Omental fat pad (tissue), 4 donors: ENCODE measurements around the gene CLP1. TPM values are rescaled to one million over a fixed set of nuclear protein-coding genes. Genes with fewer than 3 reads are reported as not detected.
A peak's percentile ranks its signal among the peaks of the same experiment; 100 is the strongest.

Experiments used
- ATAC-seq: fragments of 150-250 bp; one replicate; pipeline ENCODE4 v1.9.1; 2016; ENCODE audit warnings: mild to moderate bottlenecking, moderate library complexity; ENCODE audit not compliant: low FRiP score
- DNase-seq: peaks from one replicate; pipeline ENCODE4 v3.0.0-alpha.2; 2019; ENCODE audit warnings: low spot score
- CTCF ChIP-seq, 3 donors: fragments of 450-650 bp; IDR thresholded peaks; one replicate each; pipeline ENCODE4 v1.5.1; 2016 to 2017; ENCODE audit warnings: antibody characterized with exemption in 3 of 3, mild to moderate bottlenecking in 3 of 3, moderate library complexity in 2 of 3
- total RNA-seq, 4 donors: library from RNA; depleted of rRNA; stranded (reverse); fragments of >200 nt; gene quantifications; one replicate each; pipeline ENCODE4 v1.1.0, GENCODE V29; 2016

CLP1 gene
- total RNA-seq, 4 donors from 2014 or later = 12.3 to 26.1 (median 15.7) TPM

GRCh38 chr11:57646799-57647303 lies 10.7 kb upstream of the CLP1 start:
- ATAC-seq (no peak), DNase-seq (no peak)
- no peak for TF ChIP-seq CTCF (IDR thresholded peaks at IDR 0.05)

GRCh38 chr11:57647372-57647771 lies 10.2 kb upstream of the CLP1 start:
- no peak for TF ChIP-seq CTCF (IDR thresholded peaks at IDR 0.05)
- DNase-seq (no peak), ATAC-seq (no peak)

DNA sequence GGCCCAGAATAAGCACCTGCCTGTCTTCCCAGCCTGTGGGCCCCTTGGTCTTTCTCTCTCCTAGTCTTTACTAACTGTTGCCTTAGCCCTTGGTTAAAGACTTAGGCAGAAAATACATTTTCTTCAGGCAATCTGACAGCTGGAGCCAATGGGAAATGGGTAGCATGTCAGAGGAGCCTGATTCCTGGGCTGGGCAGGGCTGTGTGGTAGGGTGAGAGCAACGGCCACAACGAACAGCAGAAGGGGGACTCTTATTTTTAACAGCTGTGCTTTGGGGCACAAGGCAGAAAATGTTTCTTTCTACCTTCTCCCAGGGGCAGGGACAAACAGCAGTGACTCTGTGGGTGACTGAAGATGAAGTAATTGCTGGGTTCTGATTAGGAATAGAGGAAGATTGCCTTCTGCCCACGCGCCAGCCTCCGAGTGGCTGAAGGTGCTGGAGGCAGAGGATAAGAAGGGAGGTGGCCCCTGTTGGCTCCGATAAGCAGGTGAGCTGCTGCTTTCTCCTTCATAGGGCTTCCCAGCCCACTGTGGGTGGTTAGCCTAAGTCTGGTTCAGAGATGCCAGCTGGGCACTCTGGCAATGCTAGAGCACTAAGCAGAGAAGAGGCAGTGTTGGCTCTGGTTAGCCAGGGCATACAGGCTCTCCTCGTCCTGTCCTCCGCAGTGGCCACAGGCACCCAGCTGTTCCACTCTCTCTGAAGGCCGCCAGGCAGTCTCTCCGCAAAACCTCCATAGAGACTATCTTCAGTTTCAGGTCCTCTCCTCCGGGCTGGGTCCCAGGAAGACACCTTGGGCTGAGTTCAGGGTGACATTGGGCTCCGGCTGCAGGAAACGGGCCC lies 9.4 kb upstream of the CLP1 start:
- no peak for DNase-seq
- ATAC-seq = no peak
- TF ChIP-seq CTCF (IDR thresholded peaks at IDR 0.05) = no peak

GRCh38 chr11:57648801-57649735 lies 8.5 kb upstream of the CLP1 start:
- no peak for TF ChIP-seq CTCF (IDR thresholded peaks at IDR 0.05)
- DNase-seq (no peak), ATAC-seq (peak; percentile 3)

GRCh38 chr11:57649826-57650738 lies 7.5 kb upstream of the CLP1 start, which contains the start of gene YPEL4:
Gene YPEL4, minus strand, starts transcription at chr11:57649912. Its CDS starts 2,805 bp downstream, at chr11:57647107.
- DNase-seq = peak; percentile 32
- no peak for TF ChIP-seq CTCF (IDR thresholded peaks at IDR 0.05)
- peak; percentile 72 for ATAC-seq

GRCh38 chr11:57650739-57651090 lies 6.8 kb upstream of the CLP1 start:
- ATAC-seq (no peak), DNase-seq (no peak)
- no peak for TF ChIP-seq CTCF (IDR thresholded peaks at IDR 0.05)
